ENCODE data around the gene SEPTIN12.

Gene SEPTIN12

DNA sequence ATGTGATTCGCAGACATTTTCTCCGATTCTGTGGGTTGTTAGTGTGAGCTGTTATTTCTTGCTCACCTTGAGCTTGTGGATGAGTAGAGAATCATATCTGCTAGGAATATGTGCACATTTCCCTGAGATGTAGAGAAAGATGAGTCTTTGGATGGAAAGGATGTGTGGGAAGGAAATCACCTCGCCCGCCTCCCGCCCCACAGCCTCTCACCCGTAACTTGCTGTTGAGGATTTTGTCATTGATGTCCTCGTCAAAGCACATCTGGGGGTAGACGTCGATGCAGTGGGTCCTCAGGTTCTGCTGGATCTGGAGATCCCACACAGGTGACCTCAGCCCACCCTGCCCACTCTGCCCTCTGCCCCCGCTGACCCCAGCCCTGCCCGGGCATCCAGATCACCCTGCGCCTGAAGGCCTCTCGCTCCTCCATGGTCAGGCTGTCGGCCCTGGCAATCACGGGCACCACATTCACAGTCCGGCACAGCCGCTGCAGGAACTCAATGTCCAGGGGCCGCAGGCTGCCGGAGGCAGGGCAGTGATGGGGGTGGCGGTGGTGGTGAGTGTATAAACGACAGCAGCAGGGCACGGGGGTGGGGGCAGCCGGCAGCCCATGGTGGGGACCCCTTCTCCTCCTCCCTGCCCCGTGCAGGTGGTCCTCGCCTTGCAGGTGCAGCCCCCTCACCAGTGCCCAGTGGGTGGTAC, 4.7 kb downstream of the SEPTIN12 start:
- no peak for DNase-seq

DNA sequence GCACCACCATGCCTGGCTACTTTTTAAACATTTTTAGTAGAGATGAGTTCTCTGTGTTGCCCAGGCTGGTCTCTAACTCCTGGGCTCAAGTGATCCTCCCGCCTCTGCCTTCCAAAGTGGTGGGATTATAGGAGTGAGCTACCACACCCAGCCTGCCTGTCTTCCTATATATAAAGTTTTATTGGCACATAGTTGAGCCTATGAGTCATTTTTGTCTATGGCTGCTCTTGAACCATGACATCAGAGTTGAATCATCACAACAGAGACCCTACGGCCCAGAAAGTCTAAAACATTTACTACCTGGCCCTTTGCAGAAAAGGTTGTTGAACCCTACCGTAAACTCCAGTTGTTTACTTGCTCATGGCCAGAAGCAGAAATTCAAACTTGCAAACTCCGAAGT, 7.9 kb downstream of the SEPTIN12 start:
- DNase-seq: no peak

DNA sequence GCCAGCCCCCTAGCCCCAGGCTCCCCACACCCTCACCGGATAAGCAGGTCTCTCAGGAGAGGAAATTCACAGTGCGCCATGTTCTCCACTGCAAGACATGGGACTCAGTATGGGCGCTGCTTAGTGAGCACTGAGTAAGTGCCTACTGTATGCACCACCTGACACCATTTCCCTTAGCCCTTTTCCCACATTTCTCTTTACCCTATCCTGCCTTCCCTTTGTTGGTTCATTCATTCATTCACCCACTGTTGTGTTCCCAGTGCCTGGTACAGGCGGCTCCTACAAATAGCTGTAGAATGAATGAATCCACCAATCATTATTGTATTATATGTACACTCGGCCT, 10.1 kb downstream of the SEPTIN12 start:
- DNase-seq: no peak

DNA sequence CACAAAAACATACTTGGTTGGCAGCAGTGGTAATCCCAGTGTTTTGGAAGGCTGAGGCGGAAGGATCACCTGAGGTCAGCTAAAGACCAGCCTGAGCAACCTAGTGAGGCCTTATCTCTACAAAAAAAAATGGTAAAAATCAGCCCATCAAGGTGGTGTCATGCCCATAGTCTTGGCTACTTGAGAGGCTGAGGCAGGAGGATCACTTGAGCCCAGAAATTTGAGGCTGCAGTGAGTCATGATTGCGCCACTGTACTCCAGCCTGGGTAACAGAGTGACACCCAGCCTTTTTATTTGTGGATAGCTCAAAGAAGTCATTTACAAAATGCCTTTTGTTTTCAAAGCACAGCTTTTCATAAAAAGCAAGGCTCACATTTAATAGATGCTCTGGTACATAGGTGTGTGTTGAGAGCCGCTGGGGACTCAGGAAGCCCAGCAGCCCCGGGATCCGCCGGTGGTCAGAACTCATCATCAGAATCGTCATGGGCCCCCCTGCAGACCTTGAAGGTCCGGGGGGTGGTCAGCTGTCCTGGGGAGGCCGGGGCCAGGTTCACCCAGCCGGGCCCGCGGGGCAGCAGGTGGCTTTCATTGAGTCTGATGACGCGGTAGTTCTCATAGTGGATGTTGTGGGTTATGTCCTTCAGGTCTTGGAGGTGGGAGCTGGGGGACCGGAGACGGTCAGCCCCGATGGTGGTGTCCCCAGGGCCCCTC, 10.7 kb downstream of the SEPTIN12 start:
- no peak for DNase-seq

DNA sequence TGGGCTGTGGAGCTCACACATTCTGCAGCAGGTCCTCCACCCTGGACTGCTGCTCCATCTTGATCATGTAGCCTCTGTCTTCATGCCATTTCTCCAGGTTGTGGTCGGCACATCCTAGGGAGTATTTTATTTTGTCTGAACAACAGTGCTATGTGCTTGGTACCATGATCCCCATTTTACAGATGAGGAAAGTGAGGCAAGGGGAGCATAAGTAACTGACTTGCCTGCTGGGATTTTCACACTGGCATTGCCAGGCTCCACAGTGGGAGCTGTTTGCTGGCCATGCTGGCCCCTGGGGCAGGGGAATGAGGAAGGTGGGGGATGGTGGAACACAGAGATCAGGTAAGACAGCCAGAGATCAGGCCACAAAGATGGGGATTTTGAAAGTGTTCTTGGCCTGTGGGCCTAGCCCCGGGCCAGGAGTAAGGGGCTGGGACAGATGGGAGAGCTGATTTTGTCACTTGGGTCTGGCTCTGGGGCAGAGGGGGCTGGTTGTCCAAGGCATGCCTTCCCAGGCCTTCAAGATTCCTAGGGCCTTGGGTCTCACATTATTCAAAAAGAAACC, 11.9 kb downstream of the SEPTIN12 start:
- DNase-seq: no peak

DNA sequence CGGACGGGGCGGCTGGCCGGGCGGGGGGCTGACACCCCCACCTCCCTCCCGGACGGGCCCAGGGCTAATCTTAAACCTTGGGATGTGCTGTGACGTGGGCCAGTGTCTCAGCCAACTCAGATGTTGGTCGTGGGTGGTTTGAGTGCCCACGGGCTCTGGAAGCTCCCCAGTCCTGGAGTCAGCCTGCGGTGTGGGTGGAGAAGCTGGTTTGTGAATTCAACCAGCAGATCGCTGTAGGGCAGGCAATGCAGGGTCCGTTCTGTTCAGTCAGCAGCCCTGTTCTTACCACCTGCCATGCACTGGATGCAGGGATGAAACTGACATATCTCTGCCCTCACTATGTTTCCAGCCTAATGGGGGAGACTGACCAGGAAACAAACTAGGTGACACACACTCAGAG, 13.1 kb downstream of the SEPTIN12 start:
- no peak for DNase-seq

DNA sequence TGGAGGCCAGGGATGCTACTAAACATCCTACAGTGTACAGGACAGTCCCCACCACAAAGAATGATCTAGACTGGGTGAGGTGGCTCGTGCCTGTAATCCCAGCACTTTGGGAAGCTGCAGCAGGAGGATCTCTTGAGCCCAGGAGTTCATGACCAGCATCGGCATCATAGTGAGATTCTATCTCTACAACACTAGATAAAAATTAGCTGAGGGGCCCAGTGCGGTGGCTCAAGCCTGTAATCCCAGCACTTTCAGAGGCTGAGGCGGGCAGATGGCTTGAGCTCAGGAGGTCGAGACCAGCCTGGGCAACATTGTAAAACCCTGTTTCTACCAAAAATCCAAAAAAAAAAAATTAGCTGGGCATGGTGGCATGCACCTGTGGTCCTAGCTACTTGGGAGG, 15.8 kb downstream of the SEPTIN12 start:
- no peak for DNase-seq

DNA sequence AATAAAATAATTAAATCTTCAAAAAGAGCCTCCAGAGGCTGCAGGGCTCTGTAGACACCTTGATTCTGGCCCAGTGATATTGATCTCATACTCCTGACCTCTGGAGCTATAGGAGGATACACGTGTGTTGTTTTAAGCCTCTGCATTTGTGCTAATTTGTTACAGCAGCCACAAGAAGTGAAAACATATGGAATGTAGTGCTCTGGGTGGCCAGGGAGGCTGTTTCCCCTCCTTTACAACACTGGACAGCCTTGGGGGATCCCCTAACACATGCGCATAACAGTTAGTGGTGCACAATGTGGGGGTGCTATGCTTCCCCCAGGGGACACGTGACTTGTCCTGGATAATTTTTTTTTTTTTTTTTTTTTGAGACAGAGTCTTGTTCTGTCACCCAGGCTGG, 16.5 kb downstream of the SEPTIN12 start:
- no peak for DNase-seq

DNA sequence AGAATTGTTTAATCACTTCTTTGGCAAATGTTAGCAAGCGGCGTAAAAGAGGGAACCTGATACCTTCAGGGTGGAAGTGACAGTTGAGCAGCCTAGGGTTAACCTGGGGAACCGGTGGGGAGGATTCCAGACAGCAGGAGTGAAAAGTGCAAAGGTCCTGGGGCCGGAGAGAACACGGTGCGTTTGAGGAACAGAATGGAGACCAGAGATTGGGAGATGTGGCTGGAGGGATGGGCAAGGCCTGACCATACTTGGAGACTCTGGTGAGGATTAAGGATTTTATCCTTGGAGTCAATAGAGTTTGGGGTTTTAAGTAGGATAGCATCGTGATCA, 18.9 kb downstream of the SEPTIN12 start:
- DNase-seq: no peak

DNA sequence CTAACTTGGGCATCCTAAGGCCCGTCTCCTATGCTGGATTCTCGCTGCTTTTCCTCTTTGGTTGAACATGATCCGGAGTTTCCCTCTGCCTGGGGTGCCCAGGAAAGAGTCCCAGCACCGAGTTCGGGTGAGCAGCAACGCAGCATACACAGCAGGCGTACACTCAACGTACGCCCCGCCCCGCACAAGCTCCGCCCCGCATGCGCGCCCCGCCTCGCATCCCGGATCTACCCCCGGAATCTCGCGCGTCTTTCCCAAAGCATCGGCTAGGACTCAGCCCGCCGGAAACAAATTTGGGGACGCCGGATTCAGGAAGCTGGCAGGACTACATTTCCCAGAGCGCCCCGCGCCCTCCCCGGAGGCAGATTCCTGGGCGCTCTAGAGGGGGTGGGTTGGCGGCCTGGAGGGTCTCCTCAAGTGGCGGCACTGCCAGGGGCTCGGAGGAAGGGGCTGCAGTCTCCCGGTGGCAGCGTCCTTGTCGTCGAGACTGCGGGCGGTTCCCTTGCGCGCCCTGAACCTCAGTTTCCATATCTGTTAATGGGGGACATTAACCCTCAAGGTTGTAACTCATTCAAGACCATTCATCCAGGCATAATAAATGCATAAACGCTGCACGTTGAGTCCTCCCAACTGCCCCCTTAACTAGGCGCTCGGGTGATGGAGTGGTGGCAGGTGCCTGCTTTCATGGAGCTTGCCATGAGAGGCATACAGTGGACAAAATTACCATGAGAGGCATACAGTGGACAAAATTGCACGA, 19.4 kb downstream of the SEPTIN12 start:
- peak; percentile 96 for DNase-seq

DNA sequence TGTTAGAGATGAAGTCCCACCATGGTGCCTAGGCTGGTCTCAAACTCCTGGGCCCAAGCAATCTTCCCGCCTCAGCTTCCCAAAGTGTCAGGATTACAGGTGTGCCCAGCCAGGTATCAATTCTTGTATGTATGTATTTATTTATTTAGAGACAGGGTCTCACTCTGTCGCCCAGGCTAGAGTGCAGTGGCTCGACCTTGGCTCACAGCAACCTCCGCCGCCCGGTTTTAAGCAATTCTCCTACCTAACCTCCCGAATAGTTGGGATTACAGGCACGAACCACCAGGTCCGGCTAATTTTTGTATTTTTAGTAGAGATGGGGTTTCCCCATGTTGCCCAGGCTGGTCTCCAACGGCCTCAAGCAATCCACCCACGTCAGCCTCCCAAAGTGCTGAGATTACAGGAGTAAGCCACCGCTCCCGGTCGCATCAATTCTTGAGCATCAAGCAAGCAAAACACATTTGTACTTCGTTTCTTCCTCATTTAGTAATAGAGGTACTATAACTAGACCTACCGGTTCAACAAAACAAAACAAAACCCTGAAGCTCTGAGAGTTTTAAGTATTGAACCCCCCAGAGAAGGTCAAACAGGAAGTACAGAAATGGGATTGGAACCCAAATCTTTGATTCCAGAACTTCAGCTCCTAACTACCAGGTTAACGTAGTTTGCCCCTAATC, 20.1 kb downstream of the SEPTIN12 start:
- peak; percentile 35 for DNase-seq

DNA sequence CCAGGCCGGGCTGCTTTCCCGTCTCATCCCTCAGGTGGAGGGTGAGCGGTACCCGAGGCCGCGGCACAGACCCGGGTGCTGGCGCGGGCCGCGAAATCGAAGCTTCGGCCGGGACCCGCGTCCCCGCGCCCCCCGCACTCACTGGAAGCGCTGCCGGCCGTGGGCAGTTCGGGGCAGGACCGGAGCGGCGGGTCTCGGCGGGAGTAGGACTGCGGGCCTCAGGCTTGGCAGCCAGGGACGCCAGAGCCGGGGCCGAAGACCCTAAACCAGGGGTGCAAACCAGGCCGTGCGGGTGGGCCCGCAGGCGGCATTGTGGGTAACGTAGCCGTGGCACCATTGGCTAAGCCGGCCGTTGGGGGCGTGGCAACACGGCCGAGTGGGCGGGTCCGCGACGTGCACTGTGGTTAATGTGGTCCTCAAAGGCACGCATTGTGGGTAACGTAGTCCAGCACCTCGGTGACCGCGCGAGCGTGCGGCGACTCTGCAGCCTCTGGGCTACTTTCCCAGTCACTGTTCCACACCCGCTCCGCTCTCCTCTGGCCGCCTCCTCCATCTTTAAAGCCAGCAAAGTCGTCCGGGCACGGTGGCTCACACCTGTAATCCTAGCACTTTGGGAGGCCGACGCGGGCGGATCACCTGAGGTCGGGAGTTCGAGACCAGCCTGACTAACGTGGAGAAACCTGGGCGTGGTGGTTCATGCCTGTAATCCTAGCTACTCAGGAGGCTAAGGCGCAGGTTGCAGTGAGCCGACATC, 21.1 kb downstream of the SEPTIN12 start, which contains the start of gene ZNF500:
ZNF500 (minus strand) TSS at position 288 of the 754 bp plus-strand sequence. CDS start 1,184 bp downstream, outside the sequence.
- DNase-seq: peak; percentile 98

DNA sequence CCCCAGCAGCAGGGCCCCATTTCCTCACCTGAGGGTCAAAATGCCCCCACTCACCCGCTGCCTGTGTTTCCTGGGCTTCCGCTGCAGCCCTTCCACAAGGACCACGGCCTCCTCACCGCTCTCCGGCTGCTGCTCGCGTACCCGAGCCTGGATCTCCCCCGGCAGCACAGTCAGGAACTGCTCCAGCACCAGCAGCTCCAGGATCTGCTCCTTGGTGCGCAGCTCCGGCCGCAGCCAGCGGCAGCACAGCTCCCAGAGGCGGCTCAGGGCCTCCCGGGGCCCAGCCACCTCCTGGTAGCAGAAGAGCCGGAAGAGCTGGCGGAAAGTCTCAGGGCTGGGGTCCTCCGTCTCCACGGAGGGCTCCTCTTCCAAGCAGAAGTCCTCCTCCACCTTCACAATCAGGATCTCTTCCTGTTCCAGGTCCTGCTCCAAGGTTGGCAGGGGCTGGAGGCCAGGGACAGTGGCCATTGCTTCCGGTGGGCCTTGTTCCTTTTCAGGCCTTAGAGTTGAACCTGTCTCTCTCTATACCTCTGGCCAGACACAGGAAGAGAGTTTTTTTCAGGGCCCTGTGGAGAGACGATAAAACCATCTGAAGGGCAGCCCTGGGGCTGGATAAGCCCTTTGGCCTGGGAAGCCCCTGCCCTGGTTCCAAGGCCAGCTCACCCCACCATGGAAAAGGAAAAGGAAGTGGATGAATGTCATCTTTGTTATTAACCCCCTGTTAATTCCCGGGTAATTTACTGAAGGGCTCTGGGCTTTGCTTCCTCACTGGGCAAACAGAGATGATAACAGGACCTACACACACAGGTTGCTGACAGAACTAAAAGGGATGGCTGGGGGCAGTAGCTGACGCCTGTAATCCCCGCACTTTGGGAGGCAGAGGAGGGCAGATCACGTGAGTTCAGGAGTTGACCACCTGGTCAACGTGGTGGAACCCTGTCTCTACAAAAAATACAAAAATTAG, 22.4 kb downstream of the SEPTIN12 start:
- DNase-seq: no peak

DNA sequence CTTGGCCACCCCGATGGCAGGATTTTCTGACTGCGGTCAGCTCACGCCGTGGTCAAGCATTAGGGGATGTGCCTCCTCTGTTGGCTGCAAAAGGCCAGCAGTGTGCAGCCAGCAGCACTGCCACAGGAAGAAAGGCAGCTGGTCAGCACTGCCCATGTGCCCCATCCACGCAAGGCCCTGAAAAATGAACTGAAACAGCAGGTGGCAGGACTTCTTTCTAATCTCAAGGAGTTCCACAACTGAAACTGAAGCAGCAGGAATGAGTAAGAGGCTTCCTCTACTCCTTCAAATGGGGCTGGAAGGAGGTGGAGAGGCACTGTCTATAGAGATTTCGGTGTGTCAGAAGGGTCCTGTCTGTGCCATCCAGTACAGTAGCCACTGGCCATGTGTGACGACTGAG, 24.4 kb downstream of the SEPTIN12 start:
- no peak for DNase-seq

DNA sequence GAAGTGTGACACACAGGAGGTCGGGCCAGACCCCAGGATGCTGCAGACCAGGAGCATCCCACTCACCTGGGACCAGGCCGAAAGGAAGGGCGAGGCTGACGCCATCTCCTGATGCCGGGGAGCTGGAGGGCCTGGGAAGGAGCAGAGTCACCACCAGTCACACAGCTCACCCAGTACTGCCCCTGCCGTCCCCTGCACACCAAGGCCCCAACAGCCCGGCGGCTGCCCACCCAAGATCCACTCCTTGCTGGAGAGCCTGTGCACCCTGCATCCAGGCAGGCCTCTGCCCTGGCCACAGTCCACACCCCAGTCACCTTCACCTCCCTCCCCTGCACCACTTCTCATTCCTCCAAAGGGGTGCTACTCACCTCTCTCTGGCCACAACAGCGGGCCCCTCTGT, 25.9 kb downstream of the SEPTIN12 start:
- no peak for DNase-seq

DNA sequence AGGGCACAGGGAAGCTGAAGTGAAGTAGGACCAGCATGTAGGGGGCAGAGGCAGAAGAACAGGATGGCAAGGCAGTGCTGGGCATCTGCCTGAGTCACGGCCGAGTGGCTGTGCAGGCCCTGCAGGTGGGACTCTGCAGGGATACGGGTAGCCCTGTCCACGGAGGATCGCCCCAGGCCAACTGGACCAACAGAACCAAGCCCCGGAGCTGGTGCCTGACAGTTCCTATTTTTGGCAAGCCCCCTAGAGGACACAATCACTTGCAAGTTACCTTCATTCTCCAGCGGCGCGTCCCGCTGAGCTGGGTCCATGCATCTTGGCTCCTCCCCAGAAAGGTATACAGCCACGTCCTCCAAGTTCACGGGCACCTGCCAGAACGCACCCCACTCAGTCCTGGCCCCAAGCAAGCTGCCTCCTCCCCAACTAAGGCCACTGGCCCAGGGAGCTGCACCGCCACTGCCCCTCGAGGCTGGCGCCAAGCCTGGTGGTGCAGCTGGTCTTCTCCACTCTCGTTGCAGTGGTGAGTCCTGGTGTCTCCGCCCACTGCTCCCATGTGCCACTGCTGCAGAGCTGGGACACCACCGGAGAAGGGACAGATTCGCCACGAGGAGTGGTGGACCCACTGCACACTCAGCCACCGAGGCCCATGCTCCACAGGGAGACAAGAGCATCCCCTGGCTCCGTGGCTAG, 27.8 kb downstream of the SEPTIN12 start:
- no peak for DNase-seq

DNA sequence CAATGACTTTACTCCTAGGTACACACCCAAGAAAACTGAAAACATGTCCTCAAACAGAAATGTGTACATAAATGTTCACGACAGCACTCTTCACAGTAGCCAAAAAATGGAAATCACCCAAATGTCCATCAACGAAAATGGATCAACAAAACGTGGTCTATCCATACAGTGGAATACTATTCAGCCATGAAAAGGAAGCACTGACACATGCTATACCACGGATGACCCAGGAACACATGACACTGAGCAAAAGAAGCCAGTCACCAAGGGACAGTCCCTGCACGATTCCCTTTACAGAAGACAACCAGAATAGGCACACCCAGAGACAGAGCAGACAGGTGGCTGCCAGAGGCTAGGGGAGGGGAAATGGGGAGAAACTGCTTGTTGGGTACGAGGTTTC, 32.5 kb downstream of the SEPTIN12 start:
- no peak for DNase-seq

DNA sequence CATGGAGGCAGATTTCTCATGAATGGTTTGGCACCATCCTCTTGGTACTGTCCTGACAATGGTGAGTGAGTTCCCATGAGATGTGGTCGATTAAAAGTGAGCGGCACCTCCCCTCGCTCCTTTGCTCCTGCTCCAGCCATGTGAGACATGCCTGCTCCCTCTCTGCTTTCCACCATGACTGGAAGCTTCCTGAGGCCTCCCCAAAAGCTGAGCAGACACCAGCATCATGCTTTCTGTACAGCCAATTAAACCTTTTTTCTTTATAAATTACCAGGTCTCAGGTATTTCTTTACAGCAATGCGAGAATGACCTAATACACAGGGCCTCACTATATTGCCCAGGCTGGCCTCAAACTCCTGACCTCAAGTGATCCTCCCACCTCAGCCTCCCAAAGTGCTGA, 33.3 kb downstream of the SEPTIN12 start:
- no peak for DNase-seq

DNA sequence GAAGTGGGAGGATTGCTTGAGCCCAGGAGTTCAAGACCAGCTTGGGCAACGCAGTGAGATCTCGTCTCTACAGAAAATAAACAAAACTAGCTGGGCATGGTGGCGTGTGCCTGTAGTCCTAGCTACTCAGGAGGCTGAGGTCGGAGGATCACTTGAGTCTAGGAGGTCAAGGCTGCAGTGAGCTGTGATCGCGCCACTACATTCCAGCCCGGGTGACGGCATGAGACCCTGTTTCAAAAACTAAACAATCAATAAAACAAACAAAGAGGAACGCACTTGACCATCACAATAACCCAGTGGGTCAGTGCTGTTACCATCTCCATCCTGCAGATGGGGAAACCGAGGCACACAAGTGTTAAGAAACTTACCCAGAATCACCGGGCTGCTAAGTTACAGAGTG, 34.9 kb downstream of the SEPTIN12 start:
- DNase-seq: no peak

DNA sequence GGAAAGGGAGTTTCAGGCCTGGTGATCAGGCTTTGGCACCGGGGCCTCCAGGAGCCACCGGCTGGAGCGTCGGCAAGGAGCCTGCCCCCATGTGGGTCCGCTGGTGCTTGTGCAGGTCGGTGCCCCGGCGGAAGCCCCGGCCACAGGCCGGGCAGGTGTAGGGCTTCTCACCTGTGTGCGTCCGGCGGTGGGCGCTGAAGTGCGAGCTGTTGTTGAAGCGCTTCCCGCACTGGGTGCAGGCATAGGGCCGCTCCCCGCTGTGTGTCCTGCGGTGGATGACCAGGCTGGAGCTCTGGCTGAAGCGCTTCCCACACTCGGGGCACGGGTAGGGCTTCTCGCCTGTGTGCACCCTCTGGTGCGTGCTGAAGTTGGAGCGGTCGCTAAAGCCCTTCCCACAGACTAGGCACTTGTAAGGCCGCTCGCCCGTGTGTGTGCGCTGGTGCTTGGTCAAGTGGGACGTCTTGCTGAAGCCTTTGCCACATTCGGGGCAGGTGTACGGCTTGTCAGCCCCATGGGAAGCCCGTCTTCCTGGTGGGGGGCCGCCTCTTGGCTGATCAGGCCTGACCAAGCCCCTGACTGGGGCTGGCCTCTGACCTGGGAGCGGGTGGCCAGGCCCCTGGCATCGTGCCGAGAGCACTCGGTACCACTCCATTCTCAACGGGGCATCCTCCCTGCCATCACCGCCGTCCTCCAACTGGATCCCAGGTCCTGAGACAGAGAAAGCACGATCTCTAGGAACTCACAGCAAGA, 35.6 kb downstream of the SEPTIN12 start:
- DNase-seq: no peak
